Right cardiac atrium (tissue), 5 donors: ENCODE measurements around the gene SLC25A26. TPM values are rescaled to one million over a fixed set of nuclear protein-coding genes. Genes with fewer than 3 reads are reported as not detected.
A peak's percentile ranks its signal among the peaks of the same experiment; 100 is the strongest.
"Not testable (repeated sequence)": the region's sequence is repeated elsewhere in the genome, so short reads cannot be mapped to it uniquely, and the experiment has no call there.

Source experiments
- ATAC-seq, 2 donors: fragments of 200-7000 bp; cut with Tn5 transposase; one replicate each; pipeline versions ENCODE4 v1.8.0 to v1.9.1; 2020; ENCODE audit warnings: moderate library complexity in 2 of 2, mild to moderate bottlenecking in 1 of 2
- DNase-seq, 3 donors: peaks; one replicate each; pipeline ENCODE4 v3.0.0-alpha.2; 2020
- H3K27ac ChIP-seq: one replicate; pipeline ENCODE4 v1.5.1; 2013; ENCODE audit warnings: mild to moderate bottlenecking, low read length, control low read depth, moderate library complexity
- H3K27me3 ChIP-seq: one replicate; pipeline ENCODE4 v1.6.1; 2013; ENCODE audit not compliant: control insufficient read depth, insufficient read depth
- H3K4me1 ChIP-seq: one replicate; pipeline ENCODE4 v1.6.1; 2013; ENCODE audit warnings: low read length; ENCODE audit not compliant: control insufficient read depth, insufficient read depth
- H3K4me3 ChIP-seq: one replicate; pipeline ENCODE4 v1.5.1; 2013; ENCODE audit warnings: low read length, control low read depth
- H3K9me3 ChIP-seq: one replicate; pipeline ENCODE4 v1.6.1; 2013; ENCODE audit warnings: low read length; ENCODE audit not compliant: control insufficient read depth
- WGBS: extraction: QIAGEN DNeasy Blood & Tissue Kit; methylation state at CpG from one replicate; pipeline ENCODE4 v1.1.7; 2013; 5-methylcytosine and 5-hydroxymethylcytosine counted together
- intact Hi-C, 4 donors: fragments of 100-400 bp; cut with DNase I; formaldehyde crosslinking; loops; one replicate each; pipeline versions ENCODE4 v1.11.0 to v1.14.0; 2022 to 2023
- polyA plus RNA-seq: library from polyadenylated mRNA; stranded (reverse); fragments of 200-250 nt; gene quantifications from one replicate; pipeline ENCODE4 v1.2.3, GENCODE V29; 2013
- total RNA-seq, 4 donors: library from RNA; stranded (reverse); fragmentation: NEBNext Ultra II Directional; extraction: Animal tissue kit (Norgen Biotek cat#: 25700); gene quantifications; one replicate each; pipeline ENCODE4 v1.2.1, GENCODE V29; 2021
- donor health status: healthy with polysubstance abuse.
- donor health status: DM: no; HTN: yes; CAD: no.
- donor health status: DM: no; HTN: no; CAD: no.
- donor health status: DM: no; HTN: yes; CAD: no; lungs with severe emphysema.
- donor health status: DM: yes; HTN: yes; CAD: no.

Gene SLC25A26
- total and polyA plus RNA-seq, 5 donors = 23.9 to 39.4 (median 28.4) TPM

DNA sequence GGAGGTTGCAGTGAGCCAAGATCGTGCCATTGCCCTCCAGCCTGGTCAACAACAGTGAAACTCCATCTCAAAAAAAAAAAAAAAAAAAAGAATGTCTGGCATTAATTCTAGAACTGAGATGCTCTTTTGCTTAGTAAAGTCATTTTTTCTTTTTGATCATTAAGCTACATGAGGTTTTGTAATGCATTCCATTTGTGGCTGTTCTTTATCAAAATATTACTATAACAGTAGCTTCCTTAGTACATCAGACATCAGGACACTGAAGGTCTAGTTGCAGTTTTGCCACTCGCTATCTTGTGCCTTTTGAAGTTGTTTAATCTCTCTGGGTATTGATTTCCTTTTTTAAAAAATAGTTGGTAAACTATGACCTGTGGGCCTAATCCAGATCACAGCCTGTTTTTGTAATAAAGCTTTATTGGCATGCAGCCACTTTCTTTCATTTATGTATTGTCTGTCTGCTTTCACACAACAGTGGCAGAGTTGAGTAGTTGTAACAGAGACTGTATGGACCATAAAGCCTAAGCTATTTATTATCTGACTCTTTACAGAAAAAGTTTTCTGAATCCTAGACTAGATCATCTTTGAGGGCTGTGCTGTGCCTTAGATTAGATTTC lies 76.6 kb downstream of the SLC25A26 start:
- WGBS = 76% methylated on average over 2 of the region's 2 CpGs
- H3K27ac ChIP-seq = no peak overlapping the region
- peak in 1 of 2 donors; percentile 32 for ATAC-seq

DNA sequence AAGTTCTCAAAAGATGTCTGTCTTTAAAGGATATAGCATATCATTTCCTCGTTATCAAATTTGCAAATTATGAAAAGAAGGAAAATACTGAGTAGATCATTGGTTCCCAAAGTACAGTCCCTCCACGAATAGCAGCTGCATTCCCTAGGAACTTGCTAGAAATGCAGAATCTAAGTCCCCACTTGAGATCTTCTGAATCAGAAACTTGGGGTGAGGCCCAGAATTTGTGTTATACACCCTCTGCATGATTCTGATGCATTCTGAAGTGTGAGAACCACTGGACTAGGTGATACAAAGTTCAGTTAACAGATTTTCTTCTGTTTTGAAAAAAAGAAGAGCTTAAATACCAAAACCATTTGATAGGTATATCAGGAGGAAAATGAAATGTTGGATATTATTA lies 77.1 kb downstream of the SLC25A26 start:
- no peaks in the 10 kb centered on the region for H3K27me3 ChIP-seq
- no peak overlapping the region for H3K4me3 ChIP-seq
- H3K27ac ChIP-seq = no peak overlapping the region
- ATAC-seq (peak in 1 of 2 donors; percentile 60), DNase-seq (no peak)
- H3K9me3 ChIP-seq = no peaks in the 10 kb centered on the region
- WGBS = 47% methylated on average over 2 of the region's 2 CpGs
- H3K4me1 ChIP-seq = peaks cover 2% of the 10 kb centered on the region
- intact Hi-C loops = no loop called here

More for the DNA sequence above, 76.6 kb downstream of the SLC25A26 start:
- no peak for DNase-seq
- no peaks in the 10 kb centered on the region for H3K9me3 ChIP-seq
- H3K4me3 ChIP-seq = no peak overlapping the region
- intact Hi-C loops = no loop called here
- peaks cover 2% of the 10 kb centered on the region for H3K4me1 ChIP-seq
- no peaks in the 10 kb centered on the region for H3K27me3 ChIP-seq

DNA sequence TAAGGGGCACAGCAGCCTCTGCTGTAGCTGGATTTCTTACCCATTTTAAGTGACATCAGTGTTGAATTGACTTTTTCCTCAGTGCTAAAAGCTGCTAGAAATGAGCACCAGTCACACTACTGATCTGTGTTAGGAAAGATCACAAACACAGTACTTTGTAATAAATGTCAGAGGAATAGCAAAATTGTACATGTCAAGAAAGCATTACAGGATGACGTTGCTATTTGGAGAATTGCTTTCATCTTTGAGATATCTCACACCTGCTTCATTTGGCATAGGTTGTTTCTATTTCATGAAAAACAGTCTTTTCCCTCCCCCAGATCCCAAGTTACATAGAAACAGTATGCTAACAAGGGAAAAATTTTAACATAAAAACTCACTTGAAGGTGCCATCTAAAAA lies 77.8 kb downstream of the SLC25A26 start:
- intact Hi-C loops = no loop called here
- Histone ChIP-seq H3K9me3 (no peaks in the 10 kb centered on the region), H3K4me1 (peaks cover 2% of the 10 kb centered on the region), H3K27ac (no peak overlapping the region), H3K27me3 (no peaks in the 10 kb centered on the region), H3K4me3 (no peak overlapping the region)
- ATAC-seq (no peak), DNase-seq (no peak)
- WGBS = 37% methylated on average over 1 of the region's 1 CpG

DNA sequence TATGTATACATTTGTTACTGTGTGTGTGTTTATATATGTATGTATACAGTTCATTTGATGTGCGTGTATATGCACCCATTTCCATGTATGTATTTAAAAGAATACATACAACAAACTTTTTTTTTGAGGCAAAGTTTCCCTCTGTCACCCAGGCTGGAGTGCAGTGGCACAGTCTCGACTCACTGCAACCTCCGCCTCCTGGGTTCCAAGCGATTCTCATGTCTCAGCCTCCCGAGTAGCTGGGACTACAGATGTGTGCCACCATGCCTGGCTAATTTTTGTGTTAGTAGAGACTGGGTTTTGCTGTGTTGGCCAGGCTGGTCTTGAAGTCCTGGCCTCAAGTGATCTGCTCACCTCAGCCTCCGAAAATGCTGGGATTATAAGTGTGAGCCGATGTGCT lies 78.3 kb downstream of the SLC25A26 start:
- ATAC-seq, intact Hi-C loops, DNase-seq, H3K27ac ChIP-seq, H3K27me3 ChIP-seq, H3K9me3 ChIP-seq, H3K4me3 ChIP-seq, H3K4me1 ChIP-seq: not testable (repeated sequence)
- WGBS = 96% methylated on average over 7 of the region's 7 CpGs

DNA sequence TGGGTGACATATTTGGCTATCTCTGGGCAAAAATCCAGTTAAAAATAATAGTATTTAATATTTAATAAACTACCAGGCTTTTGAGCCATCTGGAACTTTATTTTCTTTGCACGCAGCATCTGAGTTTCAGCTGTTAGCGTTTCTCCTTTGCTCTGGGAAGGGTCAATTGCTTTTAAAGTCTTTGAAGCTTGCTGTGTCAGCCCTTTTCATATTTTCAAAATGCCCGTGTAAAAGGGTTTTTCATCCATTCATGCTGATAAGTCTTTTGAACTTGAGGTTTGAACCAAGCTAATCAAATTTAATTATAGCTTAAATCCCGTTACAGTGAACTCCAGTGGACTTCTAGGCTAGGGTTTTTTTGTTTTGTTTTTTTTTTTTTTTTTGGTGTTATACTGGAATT lies 79.1 kb downstream of the SLC25A26 start:
- ATAC-seq (no peak), DNase-seq (no peak)
- intact Hi-C loops = no loop called here
- H3K4me1 ChIP-seq = peaks cover 2% of the 10 kb centered on the region
- H3K4me3 ChIP-seq = no peak overlapping the region
- WGBS = 75% methylated on average over 4 of the region's 4 CpGs
- no peak overlapping the region for H3K27ac ChIP-seq
- H3K9me3 ChIP-seq = no peaks in the 10 kb centered on the region
- no peaks in the 10 kb centered on the region for H3K27me3 ChIP-seq

DNA sequence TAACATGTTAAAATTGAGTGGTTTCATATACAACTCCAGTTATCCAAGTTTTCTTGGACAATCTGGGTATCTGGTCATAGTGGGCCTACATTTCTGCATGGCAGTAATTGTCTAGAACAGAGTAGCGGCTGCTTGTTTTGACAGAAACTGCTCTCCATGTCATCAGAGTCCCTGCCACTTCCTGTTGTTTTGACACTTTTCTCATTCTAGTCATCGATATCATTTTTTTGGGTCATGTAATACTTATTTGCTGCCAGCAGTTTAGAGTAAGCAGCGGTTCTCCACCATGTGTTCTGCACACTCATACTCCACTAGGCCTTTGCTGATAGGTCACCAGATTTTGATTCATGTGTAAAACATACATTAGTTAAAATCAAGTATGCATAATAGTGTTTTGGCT lies 81.5 kb downstream of the SLC25A26 start:
- H3K4me3 ChIP-seq = no peak overlapping the region
- ATAC-seq (peak; percentile 28 to 41), DNase-seq (no peak)
- intact Hi-C loops = no loop called here
- H3K9me3 ChIP-seq = no peaks in the 10 kb centered on the region
- 70% methylated on average over 3 of the region's 3 CpGs for WGBS
- no peak overlapping the region for H3K27ac ChIP-seq
- peaks cover 2% of the 10 kb centered on the region for H3K4me1 ChIP-seq
- no peaks in the 10 kb centered on the region for H3K27me3 ChIP-seq

DNA sequence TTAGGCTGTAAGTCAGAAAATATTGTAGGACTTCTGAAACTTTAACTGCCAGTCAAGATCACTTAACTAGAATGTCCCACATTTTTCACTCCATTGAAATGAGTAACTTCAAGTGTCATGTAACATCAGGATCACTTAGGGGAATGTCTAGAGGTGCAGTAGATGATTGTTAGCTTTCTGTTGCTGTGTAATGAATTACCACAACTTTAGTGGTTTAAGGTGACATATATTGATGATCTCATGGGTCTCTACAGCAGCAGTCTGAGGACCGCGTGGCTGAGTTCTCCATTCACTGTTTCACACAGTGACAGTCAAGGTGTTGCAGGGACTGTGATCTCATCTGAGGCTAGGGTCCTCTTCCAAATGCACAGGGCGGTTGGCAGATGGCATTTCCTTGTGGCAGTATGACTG lies 82.7 kb downstream of the SLC25A26 start:
- WGBS = 94% methylated on average over 3 of the region's 3 CpGs
- H3K9me3 ChIP-seq = no peaks in the 10 kb centered on the region
- H3K27me3 ChIP-seq = no peaks in the 10 kb centered on the region
- no peak for DNase-seq
- H3K27ac ChIP-seq = no peak overlapping the region
- H3K4me3 ChIP-seq = no peak overlapping the region
- no peak for ATAC-seq
- peaks cover 2% of the 10 kb centered on the region for H3K4me1 ChIP-seq
- intact Hi-C loops = no loop called here

DNA sequence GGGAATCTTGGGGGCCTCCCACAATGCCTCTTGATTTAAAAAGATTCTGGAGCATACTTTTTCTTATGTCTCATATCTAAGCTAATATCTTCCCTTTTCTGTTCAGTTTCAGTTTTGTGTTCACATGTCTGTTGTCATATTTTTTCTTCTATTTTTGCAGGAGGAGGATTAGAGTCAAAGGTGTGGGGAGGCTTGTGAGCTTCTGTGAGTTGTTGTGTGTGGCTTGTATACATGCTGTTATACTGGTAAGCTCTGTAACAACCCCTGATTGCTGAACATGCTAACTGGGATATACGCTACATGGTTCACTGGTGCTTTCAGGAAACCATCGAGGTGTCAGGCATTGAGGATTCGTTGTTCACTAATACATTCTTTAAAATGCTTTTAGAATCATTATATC lies 83.5 kb downstream of the SLC25A26 start:
- DNase-seq (no peak), ATAC-seq (no peak)
- peaks cover 2% of the 10 kb centered on the region for H3K4me1 ChIP-seq
- WGBS = 89% methylated on average over 3 of the region's 3 CpGs
- no peaks in the 10 kb centered on the region for H3K27me3 ChIP-seq
- H3K4me3 ChIP-seq = no peak overlapping the region
- no peaks in the 10 kb centered on the region for H3K9me3 ChIP-seq
- no peak overlapping the region for H3K27ac ChIP-seq
- intact Hi-C loops = no loop called here

DNA sequence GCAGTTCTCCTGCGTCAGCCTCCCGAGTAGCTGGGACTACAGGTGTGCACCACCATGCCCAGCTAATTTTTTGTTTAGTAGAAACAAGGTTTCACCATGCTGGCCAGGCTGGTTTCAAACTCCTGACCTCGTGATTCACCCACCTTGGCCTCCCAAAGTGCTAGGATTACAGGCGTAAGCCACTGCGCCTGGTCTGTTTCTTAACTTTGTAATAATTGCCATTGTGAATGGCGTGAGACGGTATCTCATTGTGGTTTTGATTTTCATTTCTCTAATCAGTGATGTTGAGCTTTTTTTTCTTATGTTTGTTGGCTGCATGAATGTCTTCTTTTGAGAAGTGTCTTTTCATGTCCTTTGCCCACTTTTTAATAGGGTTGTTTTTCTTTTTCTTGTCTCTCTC lies 85.3 kb downstream of the SLC25A26 start:
- WGBS = 95% methylated on average over 7 of the region's 7 CpGs
- intact Hi-C loops, H3K4me1 ChIP-seq, H3K27ac ChIP-seq, ATAC-seq, DNase-seq, H3K9me3 ChIP-seq, H3K4me3 ChIP-seq, H3K27me3 ChIP-seq: not testable (repeated sequence)

DNA sequence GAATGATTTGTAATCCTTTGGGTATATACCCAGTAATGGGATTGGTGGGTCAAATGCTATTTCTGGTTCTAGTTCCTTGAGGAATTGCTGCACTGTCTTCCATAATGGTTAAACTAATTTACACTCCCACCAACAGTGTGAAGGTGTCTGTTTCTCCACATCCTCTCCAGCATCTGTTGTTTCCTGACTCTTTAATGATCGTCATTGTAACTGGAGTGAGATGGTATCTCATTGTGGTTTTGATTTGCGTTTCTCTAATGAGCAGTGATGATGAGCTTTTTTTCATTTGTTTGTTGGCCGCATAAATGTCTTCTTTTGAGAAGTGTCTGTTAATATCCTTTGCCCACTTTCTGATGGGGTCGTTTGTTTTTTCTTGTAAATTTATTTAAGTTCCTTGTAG lies 86.2 kb downstream of the SLC25A26 start:
- H3K4me1 ChIP-seq, H3K9me3 ChIP-seq, intact Hi-C loops, DNase-seq, ATAC-seq, H3K27me3 ChIP-seq, H3K4me3 ChIP-seq, H3K27ac ChIP-seq: not testable (repeated sequence)
- 72% methylated on average over 4 of the region's 4 CpGs for WGBS

DNA sequence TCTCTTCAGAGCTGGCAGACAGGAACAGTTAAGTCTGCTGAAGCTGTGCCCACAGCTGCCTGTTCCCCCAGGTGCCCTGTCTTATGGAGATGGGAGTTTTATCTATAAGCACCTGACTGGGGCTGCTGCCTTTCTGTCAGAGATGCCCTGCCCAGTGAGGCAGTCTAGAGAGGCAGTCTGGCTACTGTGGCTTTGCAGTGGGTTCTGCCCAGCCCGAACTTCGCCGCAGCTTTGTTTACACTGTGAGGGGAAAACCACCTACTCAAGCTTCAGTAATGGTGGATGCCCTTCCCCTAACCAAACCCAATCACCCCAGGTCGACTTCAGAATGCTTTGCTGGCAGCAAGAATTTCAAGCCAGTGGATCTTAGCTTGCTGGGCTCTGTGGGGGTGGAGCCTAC lies 91.2 kb downstream of the SLC25A26 start:
- 93% methylated on average over 4 of the region's 4 CpGs for WGBS
- DNase-seq (no peak), ATAC-seq (no peak)
- H3K27me3 ChIP-seq = no peaks in the 10 kb centered on the region
- H3K9me3 ChIP-seq = no peaks in the 10 kb centered on the region
- H3K27ac ChIP-seq = no peak overlapping the region
- intact Hi-C loops = no loop called here
- no peak overlapping the region for H3K4me3 ChIP-seq
- no peaks in the 10 kb centered on the region for H3K4me1 ChIP-seq

DNA sequence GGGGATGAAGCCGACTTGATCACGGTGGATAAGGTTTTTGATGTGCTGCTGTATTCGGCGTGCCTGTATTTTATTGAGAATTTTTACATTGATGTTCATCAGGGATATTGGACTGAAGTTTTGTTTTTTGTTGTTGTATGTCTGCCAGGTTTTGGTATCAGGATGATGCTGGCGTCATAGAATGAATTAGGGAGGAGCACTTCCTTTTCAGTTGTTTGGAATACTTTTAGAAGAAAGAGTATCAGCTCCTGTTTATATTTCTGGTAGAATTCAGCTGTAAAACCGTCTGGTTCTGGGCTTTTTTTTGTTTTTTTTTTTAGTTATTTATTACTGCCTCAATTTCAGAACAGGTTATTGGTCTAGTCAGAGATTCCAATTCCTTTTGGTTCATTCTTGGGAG lies 93.7 kb downstream of the SLC25A26 start:
- ATAC-seq (no peak), DNase-seq (no peak)
- 67% methylated on average over 6 of the region's 6 CpGs for WGBS
- no peaks in the 10 kb centered on the region for H3K4me1 ChIP-seq
- H3K4me3 ChIP-seq = no peak overlapping the region
- no peaks in the 10 kb centered on the region for H3K27me3 ChIP-seq
- intact Hi-C loops = no loop called here
- no peaks in the 10 kb centered on the region for H3K9me3 ChIP-seq
- H3K27ac ChIP-seq = no peak overlapping the region
